HepG2 (cell line): ENCODE measurements around the gene RYR2. TPM values are rescaled to one million over a fixed set of nuclear protein-coding genes. Genes with fewer than 3 reads are reported as not detected.

Experiments
- ATAC-seq: fragments of 200-7000 bp; cut with Tn5 transposase; 3 replicates; pipeline ENCODE4 v1.9.1; 2020; ENCODE audit warnings: mild to moderate bottlenecking, moderate library complexity
- BruUV-seq: library from RNA; stranded (reverse); fragments of 400-500 nt; replicated peaks from 2 replicates; lab custom pipeline; 2021; lab: Mats Ljungman, UMichigan
- CTCF ChIA-PET: fragments of 300-600 bp; formaldehyde crosslinking; extraction: SDS; loops from one replicate; lab custom pipeline; 2021; ENCODE audit warnings: low total read pairs, inconsistent platforms, low intra/inter-chr PET ratio; lab: Yijun Ruan, JAX
- POLR2A ChIA-PET: fragments of 350-600 bp; sonication (Branson Sonifier 250); formaldehyde crosslinking; loops from one replicate; lab custom pipeline; 2020; ENCODE audit warnings: antibody characterized with exemption, inconsistent platforms; lab: Yijun Ruan, JAX
- DNase-seq: peaks from one replicate; pipeline ENCODE4 v3.0.0-alpha.2; 2015; ENCODE audit warnings: low spot score
- FAIRE-seq: peaks from 3 replicates; lab custom pipeline; 2011; peaks lifted over from hg19 to GRCh38; lab: Jason Lieb, UNC
- H2AFZ ChIP-seq: one replicate; pipeline ENCODE4 v1.6.1; 2011; ENCODE audit warnings: low read length, inconsistent platforms
- H3K27ac ChIP-seq: fragments of 300-600 bp; 3 replicates; pipeline ENCODE4 v1.8.0; 2011; ENCODE audit warnings: mixed run types, mild to moderate bottlenecking, mixed read lengths, low read length, inconsistent platforms; ENCODE audit not compliant: insufficient read depth; ENCODE audit errors: extremely low read length
- H3K27me3 ChIP-seq, 2 experiments: fragments of 200-600 bp in 1 of 2; 2 replicates in 1 of 2; 3 replicates in 1 of 2; pipeline versions ENCODE4 v1.6.0 to v1.8.0; 2011; ENCODE audit warnings: low read length in 2 of 2, mild to moderate bottlenecking in 2 of 2, moderate library complexity in 2 of 2, inconsistent platforms in 1 of 2; ENCODE audit not compliant: insufficient read depth in 2 of 2, control insufficient read depth in 1 of 2
- H3K36me3 ChIP-seq, 2 experiments: fragments of 200-600 bp in 1 of 2; replicated peaks in 1 of 2; 2 replicates in 1 of 2; 3 replicates in 1 of 2; pipeline versions ENCODE4 v1.5.1 to v1.8.0; 2011; ENCODE audit warnings: low read length in 2 of 2, inconsistent platforms in 1 of 2; ENCODE audit not compliant: insufficient read depth in 2 of 2, control insufficient read depth in 1 of 2
- H3K4me1 ChIP-seq: 2 replicates; pipeline ENCODE4 v1.5.1; 2012; ENCODE audit warnings: low read length, inconsistent platforms; ENCODE audit not compliant: insufficient read depth
- H3K4me2 ChIP-seq: 2 replicates; pipeline ENCODE4 v1.6.0; 2011; ENCODE audit warnings: low read depth, low read length, inconsistent platforms
- H3K4me3 ChIP-seq, 3 experiments: fragments of 200-600 bp in 1 of 3; sonication (generic), shearing (Covaris generic) in 1 of 3; replicated peaks in 1 of 3; 2 replicates each; pipeline ENCODE4 v1.5.1; 2011 to 2016; ENCODE audit warnings: low read length in 3 of 3, inconsistent platforms in 2 of 3, low read depth in 2 of 3, mild to moderate bottlenecking in 2 of 3, control low read depth in 1 of 3, mixed read lengths in 1 of 3; ENCODE audit not compliant: insufficient read depth in 1 of 3
- H3K79me2 ChIP-seq: one replicate; pipeline ENCODE4 v1.6.1; 2011; ENCODE audit warnings: low read length, inconsistent platforms; ENCODE audit not compliant: insufficient read depth
- H3K9ac ChIP-seq: 2 replicates; pipeline ENCODE4 v1.6.0; 2011; ENCODE audit warnings: mild to moderate bottlenecking, low read depth, low read length, inconsistent platforms; ENCODE audit not compliant: insufficient read depth
- H3K9me3 ChIP-seq: 2 replicates; pipeline ENCODE4 v1.5.1; 2012; ENCODE audit warnings: mild to moderate bottlenecking, low read length
- H4K20me1 ChIP-seq: 2 replicates; pipeline ENCODE4 v1.6.0; 2011; ENCODE audit warnings: inconsistent platforms, mild to moderate bottlenecking, low read length, moderate library complexity; ENCODE audit not compliant: insufficient read depth
- CERS6 ChIP-seq: sonication (generic); formaldehyde crosslinking; IDR thresholded peaks from 2 replicates; pipeline ENCODE4 v1.5.0; 2020; ENCODE audit warnings: missing genetic modification reagents
- KLF13 ChIP-seq: sonication (generic); formaldehyde crosslinking; IDR thresholded peaks from 2 replicates; pipeline ENCODE4 v1.4.0; 2020; ENCODE audit warnings: mild to moderate bottlenecking, missing genetic modification reagents
- ZNF207 ChIP-seq: fragments of 450-650 bp; IDR thresholded peaks from 2 replicates; pipeline ENCODE4 v1.6.1; 2016; ENCODE audit warnings: antibody characterized with exemption, borderline replicate concordance
- ZNF530 ChIP-seq: sonication (generic); formaldehyde crosslinking; IDR thresholded peaks from 2 replicates; pipeline ENCODE4 v1.5.0; 2020; ENCODE audit warnings: low read depth, mild to moderate bottlenecking, missing genetic modification reagents
- ZNF615 ChIP-seq: sonication (generic); formaldehyde crosslinking; IDR thresholded peaks from 2 replicates; pipeline ENCODE4 v1.5.0; 2020; ENCODE audit warnings: mild to moderate bottlenecking, missing genetic modification reagents, borderline replicate concordance
- ZNF691 ChIP-seq: sonication (generic); formaldehyde crosslinking; IDR thresholded peaks from 2 replicates; pipeline ENCODE4 v1.4.0; 2020; ENCODE audit warnings: missing genetic modification reagents, low read depth, mild to moderate bottlenecking, borderline replicate concordance
- WGBS: methylation state at CpG from one replicate; pipeline ENCODE4 v1.1.6; 2017; ENCODE audit warnings: low lambda C conversion rate; 5-methylcytosine and 5-hydroxymethylcytosine counted together
- in situ Hi-C: cut with HindIII; loops from 2 replicates; pipeline ENCODE4 v1.10.0; 2017; ENCODE audit warnings: low pct_unique_long_range_greater_than_20kb; ENCODE audit not compliant: extremely low pct_ligation_motif_present
- intact Hi-C: fragments of 100-400 bp; cut with micrococcal nuclease; formaldehyde crosslinking; loops from one replicate; pipeline ENCODE4 v1.10.0; 2022; ENCODE audit not compliant: unreplicated experiment
- polyA plus RNA-seq, 8 experiments: library from polyadenylated mRNA; depleted of rRNA in 3 of 8; stranded (reverse) in 7 of 8; unstranded in 1 of 8; fragments of >200 nt; fragmentation: Illumina TruSeq in 4 of 8; extraction: Trizol in 4 of 8; gene quantifications; 2 replicates each; pipeline versions ENCODE4 v1.2.1 to v1.2.3, GENCODE V29; 2011 to 2016; ENCODE audit warnings: low read depth in 4 of 8, missing spikeins in 1 of 8, mixed read lengths in 1 of 8; ENCODE audit not compliant: insufficient read depth in 1 of 8
- total RNA-seq, 5 experiments: library from RNA; depleted of rRNA; stranded (reverse); fragments of >200 nt; fragmentation: Illumina TruSeq; extraction: Trizol; gene quantifications; 2 replicates each; pipeline ENCODE4 v1.2.3, GENCODE V29; 2016; ENCODE audit warnings: low read depth in 1 of 5
- TF ChIP-seq, protein P1 (sequence below): sonication (generic); formaldehyde crosslinking; IDR thresholded peaks from 2 replicates; pipeline ENCODE4 v1.4.0; 2020; ENCODE audit warnings: missing genetic modification reagents
- TF ChIP-seq, protein P2 (sequence below): sonication (generic); formaldehyde crosslinking; IDR thresholded peaks from 2 replicates; pipeline ENCODE4 v1.4.0; 2020; ENCODE audit warnings: mild to moderate bottlenecking, missing genetic modification reagents

Gene RYR2
- total and polyA plus RNA-seq, 2 of the 13 experiments (the other 11 are each of a cell fraction or from before 2014, with no cell fraction given): not detected

- TF ChIP-seq ZNF691 (CRISPR knock-in tag) (no peak), ZNF615 (no peak), KLF13 (CRISPR knock-in tag) (no peak)
These were observed 613.8 kb downstream of the RYR2 start (continued) for GRCh38 chr1:237655778-237656177.

DNA sequence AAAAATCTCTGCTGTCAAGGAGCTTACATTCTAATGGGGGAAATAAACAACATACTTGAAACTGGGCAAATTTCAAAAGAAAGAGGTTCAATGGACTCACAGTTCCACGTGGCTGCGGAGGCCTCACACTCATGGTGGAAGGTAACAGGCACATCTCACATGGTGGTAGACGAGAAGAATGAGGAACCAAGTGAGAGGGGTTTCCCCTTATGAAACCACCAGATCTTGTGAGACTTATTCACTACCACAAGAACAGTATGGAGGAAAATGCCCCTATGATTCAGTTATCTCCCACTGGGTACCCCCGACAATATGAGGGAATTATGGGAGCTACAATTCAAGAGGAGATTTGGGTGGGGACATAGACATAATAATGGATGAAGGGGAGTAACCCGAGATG, 622.4 kb downstream of the RYR2 start:
- H3K4me1 ChIP-seq: no peaks in the 10 kb centered on the region
- H3K9me3 ChIP-seq: no peaks in the 10 kb centered on the region
- TF ChIP-seq, protein P1, sequence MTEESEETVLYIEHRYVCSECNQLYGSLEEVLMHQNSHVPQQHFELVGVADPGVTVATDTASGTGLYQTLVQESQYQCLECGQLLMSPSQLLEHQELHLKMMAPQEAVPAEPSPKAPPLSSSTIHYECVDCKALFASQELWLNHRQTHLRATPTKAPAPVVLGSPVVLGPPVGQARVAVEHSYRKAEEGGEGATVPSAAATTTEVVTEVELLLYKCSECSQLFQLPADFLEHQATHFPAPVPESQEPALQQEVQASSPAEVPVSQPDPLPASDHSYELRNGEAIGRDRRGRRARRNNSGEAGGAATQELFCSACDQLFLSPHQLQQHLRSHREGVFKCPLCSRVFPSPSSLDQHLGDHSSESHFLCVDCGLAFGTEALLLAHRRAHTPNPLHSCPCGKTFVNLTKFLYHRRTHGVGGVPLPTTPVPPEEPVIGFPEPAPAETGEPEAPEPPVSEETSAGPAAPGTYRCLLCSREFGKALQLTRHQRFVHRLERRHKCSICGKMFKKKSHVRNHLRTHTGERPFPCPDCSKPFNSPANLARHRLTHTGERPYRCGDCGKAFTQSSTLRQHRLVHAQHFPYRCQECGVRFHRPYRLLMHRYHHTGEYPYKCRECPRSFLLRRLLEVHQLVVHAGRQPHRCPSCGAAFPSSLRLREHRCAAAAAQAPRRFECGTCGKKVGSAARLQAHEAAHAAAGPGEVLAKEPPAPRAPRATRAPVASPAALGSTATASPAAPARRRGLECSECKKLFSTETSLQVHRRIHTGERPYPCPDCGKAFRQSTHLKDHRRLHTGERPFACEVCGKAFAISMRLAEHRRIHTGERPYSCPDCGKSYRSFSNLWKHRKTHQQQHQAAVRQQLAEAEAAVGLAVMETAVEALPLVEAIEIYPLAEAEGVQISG: no peak
- no peak for TF ChIP-seq ZNF207
- no peak for TF ChIP-seq CERS6
- TF ChIP-seq ZNF530: no peak
- TF ChIP-seq, protein P2, sequence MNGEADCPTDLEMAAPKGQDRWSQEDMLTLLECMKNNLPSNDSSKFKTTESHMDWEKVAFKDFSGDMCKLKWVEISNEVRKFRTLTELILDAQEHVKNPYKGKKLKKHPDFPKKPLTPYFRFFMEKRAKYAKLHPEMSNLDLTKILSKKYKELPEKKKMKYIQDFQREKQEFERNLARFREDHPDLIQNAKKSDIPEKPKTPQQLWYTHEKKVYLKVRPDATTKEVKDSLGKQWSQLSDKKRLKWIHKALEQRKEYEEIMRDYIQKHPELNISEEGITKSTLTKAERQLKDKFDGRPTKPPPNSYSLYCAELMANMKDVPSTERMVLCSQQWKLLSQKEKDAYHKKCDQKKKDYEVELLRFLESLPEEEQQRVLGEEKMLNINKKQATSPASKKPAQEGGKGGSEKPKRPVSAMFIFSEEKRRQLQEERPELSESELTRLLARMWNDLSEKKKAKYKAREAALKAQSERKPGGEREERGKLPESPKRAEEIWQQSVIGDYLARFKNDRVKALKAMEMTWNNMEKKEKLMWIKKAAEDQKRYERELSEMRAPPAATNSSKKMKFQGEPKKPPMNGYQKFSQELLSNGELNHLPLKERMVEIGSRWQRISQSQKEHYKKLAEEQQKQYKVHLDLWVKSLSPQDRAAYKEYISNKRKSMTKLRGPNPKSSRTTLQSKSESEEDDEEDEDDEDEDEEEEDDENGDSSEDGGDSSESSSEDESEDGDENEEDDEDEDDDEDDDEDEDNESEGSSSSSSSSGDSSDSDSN (CRISPR knock-in tag): no peak
- no peak overlapping the region for H2AFZ ChIP-seq
- WGBS: 1% methylated on average over 5 of the region's 5 CpGs
- no peaks in the 10 kb centered on the region; a peak in 1 of 5 replicates for H3K27me3 ChIP-seq
- in situ Hi-C loops (no loop called here), intact Hi-C loops (no loop called here)
- BruUV-seq: no TSS peak
- no peak overlapping the region for H3K4me3 ChIP-seq
- CTCF ChIA-PET: no interaction called here
- H3K79me2 ChIP-seq: no peaks in the 10 kb centered on the region
- H3K4me2 ChIP-seq: no peak overlapping the region
- H3K9ac ChIP-seq: no peak overlapping the region
- no peak overlapping the region for H3K27ac ChIP-seq
- no peaks in the 10 kb centered on the region for H3K36me3 ChIP-seq
- FAIRE-seq (no peak), DNase-seq (no peak), ATAC-seq (no peak)
- no peaks in the 10 kb centered on the region for H4K20me1 ChIP-seq
- POLR2A ChIA-PET: no interaction called here
